HepG2 (cell line): Measurements from ENCODE around the gene TUBB. TPM values are rescaled to one million over a fixed set of nuclear protein-coding genes. Genes with fewer than 3 reads are reported as not detected.
A peak's percentile ranks its signal among the peaks of the same experiment; 100 is the strongest.

Source experiments
- CBX2 ChIP-seq, 2 experiments: fragments of 200-600 bp in 1 of 2; sonication (generic); formaldehyde crosslinking in 1 of 2; IDR thresholded peaks; 2 replicates each; pipeline versions ENCODE4 v1.7.0 to v1.8.1; 2018 to 2022; ENCODE audit warnings: low read depth in 2 of 2, low read length in 1 of 2, mild to moderate bottlenecking in 1 of 2, missing genetic modification reagents in 1 of 2
- CCAR2 ChIP-seq: fragments of 200-400 bp; formaldehyde crosslinking; optimal IDR thresholded peaks from 2 replicates; pipeline ENCODE3; 2018; ENCODE audit warnings: low read depth, mild to moderate bottlenecking, low read length, moderate library complexity
- EEA1 ChIP-seq: sonication (generic); formaldehyde crosslinking; IDR thresholded peaks from 2 replicates; pipeline ENCODE4 v1.5.1; 2020; ENCODE audit warnings: mild to moderate bottlenecking, missing genetic modification reagents, borderline replicate concordance
- HMGXB3 ChIP-seq: sonication (generic); formaldehyde crosslinking; IDR thresholded peaks from 2 replicates; pipeline ENCODE4 v1.4.0; 2020; ENCODE audit warnings: missing genetic modification reagents, borderline replicate concordance
- HNF1A ChIP-seq, 2 experiments: sonication (generic) in 1 of 2; formaldehyde crosslinking in 1 of 2; IDR thresholded peaks; 2 replicates each; pipeline versions ENCODE4 v1.4.0 to v1.6.1; 2016 to 2020; ENCODE audit warnings: borderline replicate concordance in 1 of 2, low read depth in 1 of 2, mild to moderate bottlenecking in 1 of 2, missing genetic modification reagents in 1 of 2
- RFX1 ChIP-seq: fragments of 450-650 bp; IDR thresholded peaks from 2 replicates; pipeline ENCODE4 v1.6.1; 2017
- SMAD1 ChIP-seq: sonication (generic); formaldehyde crosslinking; IDR thresholded peaks from 2 replicates; pipeline ENCODE4 v1.4.0; 2020; ENCODE audit warnings: missing genetic modification reagents, low read depth, mild to moderate bottlenecking, borderline replicate concordance
- SMAD9 ChIP-seq: sonication (generic); formaldehyde crosslinking; IDR thresholded peaks from 2 replicates; pipeline ENCODE4 v1.5.1; 2020; ENCODE audit warnings: mild to moderate bottlenecking, missing genetic modification reagents
- ZNF281 ChIP-seq: sonication (generic); formaldehyde crosslinking; IDR thresholded peaks from 2 replicates; pipeline ENCODE4 v1.4.0; 2020; ENCODE audit warnings: missing genetic modification reagents, borderline replicate concordance
- ZSCAN9 ChIP-seq: IDR thresholded peaks from 2 replicates; pipeline ENCODE4 v1.6.1; 2016; ENCODE audit warnings: borderline replicate concordance
- polyA plus RNA-seq, 8 experiments: library from polyadenylated mRNA; depleted of rRNA in 3 of 8; stranded (reverse) in 7 of 8; unstranded in 1 of 8; fragments of >200 nt; fragmentation: Illumina TruSeq in 4 of 8; extraction: Trizol in 4 of 8; gene quantifications; 2 replicates each; pipeline versions ENCODE4 v1.2.1 to v1.2.3, GENCODE V29; 2011 to 2016; ENCODE audit warnings: low read depth in 4 of 8, missing spikeins in 1 of 8, mixed read lengths in 1 of 8; ENCODE audit not compliant: insufficient read depth in 1 of 8
- total RNA-seq, 5 experiments: library from RNA; depleted of rRNA; stranded (reverse); fragments of >200 nt; fragmentation: Illumina TruSeq; extraction: Trizol; gene quantifications; 2 replicates each; pipeline ENCODE4 v1.2.3, GENCODE V29; 2016; ENCODE audit warnings: low read depth in 1 of 5
- TF ChIP-seq, protein P1 (sequence below): sonication (generic); formaldehyde crosslinking; IDR thresholded peaks from 2 replicates; pipeline ENCODE4 v1.4.0; 2020; ENCODE audit warnings: missing genetic modification reagents

Gene TUBB
- total and polyA plus RNA-seq, 2 of the 13 experiments (the other 11 are each of a cell fraction or from before 2014, with no cell fraction given) = 911 to 1,163 TPM

GRCh38 chr6:30742316-30743098, 22.4 kb downstream of the TUBB start, which contains the start of gene FLOT1 (continued):
- TF ChIP-seq HMGXB3 (CRISPR knock-in tag) (peak; percentile 50; the same call in 1 of the 2 replicates), SMAD1 (CRISPR knock-in tag) (peak; percentile 98), RFX1 (no peak), ZSCAN9 (CRISPR knock-in tag) (peak; percentile 91; the same call in 1 of the 2 replicates), CCAR2 (peak; percentile 84), SMAD9 (CRISPR knock-in tag) (0 out of 2 replicates have a peak, but pooled peaks have one; percentile 78), HNF1A (IDR thresholded peaks at IDR 0.05; ENCODE audit: low read depth) (peak; percentile 25; the same call in 1 of the 2 replicates), HNF1A (CRISPR knock-in tag; IDR thresholded peaks at IDR 0.05; ENCODE audit: borderline replicate concordance) (peak; percentile 96), CBX2 (IDR thresholded peaks at IDR 0.05; ENCODE audit: low read depth, low read length) (no peak), CBX2 (CRISPR knock-in tag; IDR thresholded peaks at IDR 0.05; ENCODE audit: low read depth) (no peak), ZNF281 (CRISPR knock-in tag) (peak; percentile 100), EEA1 (CRISPR knock-in tag) (peak; percentile 85; the same call in 1 of the 2 replicates)
- TF ChIP-seq, protein P1, sequence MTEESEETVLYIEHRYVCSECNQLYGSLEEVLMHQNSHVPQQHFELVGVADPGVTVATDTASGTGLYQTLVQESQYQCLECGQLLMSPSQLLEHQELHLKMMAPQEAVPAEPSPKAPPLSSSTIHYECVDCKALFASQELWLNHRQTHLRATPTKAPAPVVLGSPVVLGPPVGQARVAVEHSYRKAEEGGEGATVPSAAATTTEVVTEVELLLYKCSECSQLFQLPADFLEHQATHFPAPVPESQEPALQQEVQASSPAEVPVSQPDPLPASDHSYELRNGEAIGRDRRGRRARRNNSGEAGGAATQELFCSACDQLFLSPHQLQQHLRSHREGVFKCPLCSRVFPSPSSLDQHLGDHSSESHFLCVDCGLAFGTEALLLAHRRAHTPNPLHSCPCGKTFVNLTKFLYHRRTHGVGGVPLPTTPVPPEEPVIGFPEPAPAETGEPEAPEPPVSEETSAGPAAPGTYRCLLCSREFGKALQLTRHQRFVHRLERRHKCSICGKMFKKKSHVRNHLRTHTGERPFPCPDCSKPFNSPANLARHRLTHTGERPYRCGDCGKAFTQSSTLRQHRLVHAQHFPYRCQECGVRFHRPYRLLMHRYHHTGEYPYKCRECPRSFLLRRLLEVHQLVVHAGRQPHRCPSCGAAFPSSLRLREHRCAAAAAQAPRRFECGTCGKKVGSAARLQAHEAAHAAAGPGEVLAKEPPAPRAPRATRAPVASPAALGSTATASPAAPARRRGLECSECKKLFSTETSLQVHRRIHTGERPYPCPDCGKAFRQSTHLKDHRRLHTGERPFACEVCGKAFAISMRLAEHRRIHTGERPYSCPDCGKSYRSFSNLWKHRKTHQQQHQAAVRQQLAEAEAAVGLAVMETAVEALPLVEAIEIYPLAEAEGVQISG (CRISPR knock-in tag) = peak; percentile 23
